Chondrocyte (in vitro differentiated cells): ENCODE measurements around the gene UVRAG. TPM values are rescaled to one million over a fixed set of nuclear protein-coding genes. Genes with fewer than 3 reads are reported as not detected.

ENCODE experiments used
- DNase-seq: peaks from one replicate; pipeline ENCODE4 v3.0.0; 2021; ENCODE audit warnings: mixed read lengths, low spot score
- H3K27ac Mint-ChIP-seq: one replicate; pipeline ENCODE4 v1.8.0; 2021; ENCODE audit warnings: mild to moderate bottlenecking, moderate library complexity, mixed read lengths; ENCODE audit not compliant: unreplicated experiment
- H3K27me3 Mint-ChIP-seq: 2 replicates; pipeline ENCODE4 v1.8.0; 2021; ENCODE audit warnings: low read depth, mixed read lengths
- H3K36me3 Mint-ChIP-seq: 2 replicates; pipeline ENCODE4 v1.8.0; 2021; ENCODE audit warnings: low read depth, mixed read lengths
- H3K4me1 Mint-ChIP-seq: 2 replicates; pipeline ENCODE4 v1.8.0; 2021; ENCODE audit warnings: low read depth, mild to moderate bottlenecking, mixed read lengths
- H3K4me3 Mint-ChIP-seq: one replicate; pipeline ENCODE4 v1.8.0; 2021; ENCODE audit warnings: mild to moderate bottlenecking, moderate library complexity, mixed read lengths; ENCODE audit not compliant: unreplicated experiment
- H3K9me3 Mint-ChIP-seq: 2 replicates; pipeline ENCODE4 v1.8.0; 2021; ENCODE audit warnings: low read depth, mixed read lengths
- total RNA-seq: library from RNA; stranded (reverse); gene quantifications from 3 replicates; pipeline ENCODE4 v1.2.1, GENCODE V29; 2021
- TF ChIP-seq, protein P1 (sequence below): fragments of 200-600 bp; sonication (generic); IDR thresholded peaks from 2 replicates; pipeline ENCODE4 v1.5.0; 2021; ENCODE audit warnings: antibody characterized with exemption, mild to moderate bottlenecking, moderate library complexity

Gene UVRAG
- total RNA-seq, 1 donor from 2014 or later = 16.9 TPM

DNA sequence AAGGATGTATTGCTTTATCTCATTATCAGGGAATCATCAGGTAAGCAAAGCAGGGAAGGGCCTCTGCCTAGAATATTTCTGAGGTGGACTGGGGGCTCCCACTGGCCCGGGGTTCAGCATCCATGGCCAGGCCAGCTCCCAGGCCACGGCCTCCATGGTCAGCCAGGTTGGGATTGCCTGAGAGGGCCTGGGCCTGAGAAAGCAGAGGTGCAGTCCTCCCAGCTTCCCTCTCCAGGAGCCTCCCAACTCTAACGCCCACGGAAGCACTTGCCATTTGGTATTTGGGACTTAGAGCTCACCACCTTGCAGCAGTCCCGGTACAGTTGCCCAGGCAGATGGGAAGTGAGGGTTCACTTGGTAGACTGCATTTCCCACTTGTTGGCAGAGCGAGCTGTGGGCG lies 33.7 kb upstream of the UVRAG start:
- no peak for DNase-seq
- no peak overlapping the region for H3K27ac Mint-ChIP-seq
- H3K4me3 Mint-ChIP-seq = no peak overlapping the region
- H3K9me3 Mint-ChIP-seq = no peaks in the 10 kb centered on the region
- TF ChIP-seq, protein P1, sequence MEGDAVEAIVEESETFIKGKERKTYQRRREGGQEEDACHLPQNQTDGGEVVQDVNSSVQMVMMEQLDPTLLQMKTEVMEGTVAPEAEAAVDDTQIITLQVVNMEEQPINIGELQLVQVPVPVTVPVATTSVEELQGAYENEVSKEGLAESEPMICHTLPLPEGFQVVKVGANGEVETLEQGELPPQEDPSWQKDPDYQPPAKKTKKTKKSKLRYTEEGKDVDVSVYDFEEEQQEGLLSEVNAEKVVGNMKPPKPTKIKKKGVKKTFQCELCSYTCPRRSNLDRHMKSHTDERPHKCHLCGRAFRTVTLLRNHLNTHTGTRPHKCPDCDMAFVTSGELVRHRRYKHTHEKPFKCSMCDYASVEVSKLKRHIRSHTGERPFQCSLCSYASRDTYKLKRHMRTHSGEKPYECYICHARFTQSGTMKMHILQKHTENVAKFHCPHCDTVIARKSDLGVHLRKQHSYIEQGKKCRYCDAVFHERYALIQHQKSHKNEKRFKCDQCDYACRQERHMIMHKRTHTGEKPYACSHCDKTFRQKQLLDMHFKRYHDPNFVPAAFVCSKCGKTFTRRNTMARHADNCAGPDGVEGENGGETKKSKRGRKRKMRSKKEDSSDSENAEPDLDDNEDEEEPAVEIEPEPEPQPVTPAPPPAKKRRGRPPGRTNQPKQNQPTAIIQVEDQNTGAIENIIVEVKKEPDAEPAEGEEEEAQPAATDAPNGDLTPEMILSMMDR = no peak
- H3K27me3 Mint-ChIP-seq = no peaks in the 10 kb centered on the region
- H3K36me3 Mint-ChIP-seq = no peaks in the 10 kb centered on the region
- H3K4me1 Mint-ChIP-seq = no peaks in the 10 kb centered on the region

DNA sequence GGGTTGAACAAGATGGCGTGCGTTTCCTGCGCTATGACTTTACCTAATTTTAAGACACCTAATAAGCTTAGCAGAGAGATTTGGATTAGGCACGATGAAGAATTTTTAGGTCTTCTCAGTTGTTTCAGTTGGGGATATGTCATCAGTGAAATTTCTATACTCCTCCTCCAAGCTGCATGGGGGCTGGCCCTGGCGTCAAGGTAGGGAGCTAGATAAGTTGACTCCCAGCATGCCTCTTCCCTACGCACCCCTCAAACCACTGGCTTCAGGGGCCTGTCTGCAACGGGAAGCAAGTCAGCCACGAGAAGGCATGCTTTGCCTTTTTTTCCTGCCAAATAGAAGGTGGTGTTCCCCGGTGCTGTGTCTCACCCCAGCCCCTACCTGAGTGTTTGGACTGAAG lies 33.2 kb upstream of the UVRAG start:
- H3K36me3 Mint-ChIP-seq = no peaks in the 10 kb centered on the region
- DNase-seq = no peak
- H3K27me3 Mint-ChIP-seq = no peaks in the 10 kb centered on the region
- TF ChIP-seq, protein P1 = no peak
- H3K4me3 Mint-ChIP-seq = no peak overlapping the region
- no peaks in the 10 kb centered on the region for H3K4me1 Mint-ChIP-seq
- H3K9me3 Mint-ChIP-seq = no peaks in the 10 kb centered on the region
- H3K27ac Mint-ChIP-seq = no peak overlapping the region

DNA sequence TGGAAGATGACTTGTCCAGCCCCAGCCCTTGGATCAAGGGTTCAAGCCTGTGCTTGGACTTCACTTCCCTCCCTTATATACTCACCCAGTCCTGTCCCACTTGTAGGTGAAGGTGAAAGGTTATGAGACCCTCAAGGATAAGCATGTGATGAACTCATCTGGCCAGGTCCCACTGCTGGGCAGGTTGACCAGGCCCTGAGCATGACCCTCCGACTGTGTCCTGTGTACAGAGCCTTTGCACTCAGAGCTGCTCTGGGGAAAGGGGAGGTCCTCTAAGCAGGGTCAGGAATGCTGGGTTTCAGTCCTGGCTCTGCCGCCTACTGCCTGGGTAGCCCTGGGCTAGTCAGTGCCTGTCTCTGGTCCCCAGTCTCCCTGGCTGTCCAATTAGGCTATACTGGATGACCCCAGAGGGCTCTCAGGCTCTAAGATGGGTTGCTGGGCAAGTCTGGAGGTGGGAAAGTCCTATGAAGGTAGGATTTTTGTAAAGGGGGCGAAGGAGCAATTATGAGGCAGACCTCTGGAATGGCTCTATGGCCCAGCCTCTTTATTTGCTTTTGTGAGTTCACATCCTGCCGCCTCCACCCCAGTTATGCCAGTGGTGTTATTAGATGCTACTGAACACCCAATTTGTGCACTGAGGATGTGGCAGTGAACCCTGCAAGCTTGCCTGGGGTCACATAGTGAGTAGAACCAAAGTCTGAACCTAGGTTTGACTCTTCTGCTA lies 32.3 kb upstream of the UVRAG start:
- no peaks in the 10 kb centered on the region for H3K4me1 Mint-ChIP-seq
- H3K36me3 Mint-ChIP-seq = no peaks in the 10 kb centered on the region
- TF ChIP-seq, protein P1 = no peak
- H3K27ac Mint-ChIP-seq = no peak overlapping the region
- H3K9me3 Mint-ChIP-seq = no peaks in the 10 kb centered on the region
- H3K27me3 Mint-ChIP-seq = no peaks in the 10 kb centered on the region
- H3K4me3 Mint-ChIP-seq = no peak overlapping the region
- DNase-seq = no peak

DNA sequence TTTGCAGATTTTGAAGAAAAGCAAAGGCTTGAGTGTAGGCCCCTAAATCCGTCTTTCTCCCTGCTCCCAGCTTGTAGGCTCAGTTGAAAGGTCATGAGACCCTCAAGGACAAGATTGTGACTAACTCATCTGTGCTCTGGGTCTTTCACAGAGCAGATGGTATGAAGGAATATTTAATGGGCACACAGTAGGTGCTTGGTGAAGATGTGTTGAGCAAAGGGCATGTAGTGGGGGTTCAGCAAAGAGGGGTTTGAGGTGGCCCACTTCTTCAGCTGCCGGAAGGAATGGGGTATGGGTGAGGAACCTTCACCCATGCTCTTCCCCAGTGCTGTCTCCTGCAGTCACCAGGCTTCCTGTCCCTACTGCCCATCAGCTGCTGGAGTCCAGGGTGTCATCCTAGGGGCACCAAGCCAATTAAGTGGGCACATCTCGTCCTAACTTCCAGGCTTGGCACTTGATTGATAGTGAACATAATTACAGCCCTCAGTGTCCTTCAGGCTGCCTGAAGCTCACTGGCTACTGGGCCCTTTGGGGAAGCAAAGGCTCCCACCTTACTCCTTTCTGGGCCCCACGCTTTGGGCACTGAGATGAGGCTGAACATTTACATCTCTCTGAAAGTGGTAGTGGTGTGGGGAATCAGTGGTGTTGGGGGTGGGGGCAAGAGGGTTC lies 31.5 kb upstream of the UVRAG start:
- TF ChIP-seq, protein P1 = no peak
- Mint-ChIP-seq H3K4me3 (no peak overlapping the region), H3K4me1 (no peaks in the 10 kb centered on the region), H3K36me3 (no peaks in the 10 kb centered on the region), H3K9me3 (no peaks in the 10 kb centered on the region), H3K27ac (no peak overlapping the region), H3K27me3 (no peaks in the 10 kb centered on the region)
- no peak for DNase-seq

DNA sequence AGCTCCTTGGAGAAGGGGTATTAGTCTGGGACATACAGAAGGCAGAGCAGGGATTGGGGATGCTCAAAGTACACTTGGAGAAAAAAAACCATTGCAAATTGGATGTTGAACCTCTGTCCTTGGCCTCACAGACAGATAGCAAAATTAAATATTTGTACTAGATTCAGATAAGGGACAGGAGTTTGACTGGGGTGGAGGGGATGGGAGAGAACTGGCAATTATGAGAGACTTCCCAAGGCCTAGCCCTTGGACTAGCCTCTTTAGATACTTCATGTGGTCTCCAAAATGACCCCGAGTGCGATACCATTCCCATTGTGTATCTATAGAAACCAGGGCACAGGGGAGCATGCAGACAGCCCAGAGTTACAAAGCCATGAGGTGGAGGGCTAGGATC lies 30.9 kb upstream of the UVRAG start:
- Mint-ChIP-seq H3K27me3 (no peaks in the 10 kb centered on the region), H3K4me1 (no peaks in the 10 kb centered on the region), H3K9me3 (no peaks in the 10 kb centered on the region), H3K4me3 (no peak overlapping the region), H3K27ac (no peak overlapping the region), H3K36me3 (no peaks in the 10 kb centered on the region)
- no peak for DNase-seq
- TF ChIP-seq, protein P1 = no peak
